GM18498 (cell line): ENCODE measurements around the gene HCN1.

Experiments
- ATAC-seq: cut with Tn5 transposase; IDR thresholded peaks from one replicate; pipeline ENCODE4 v1.9.1; 2021; ENCODE audit warnings: mild to moderate bottlenecking, moderate library complexity; ENCODE audit not compliant: unreplicated experiment

The HCN1 gene

GRCh38 chr5:45696206-45696836, at the start of gene HCN1:
Gene HCN1 (minus strand): TSS chr5:45696380.
- ATAC-seq: peak; percentile 89

- no peak for ATAC-seq
These were observed 44.9 kb upstream of the HCN1 start for GRCh38 chr5:45741110-45741509.

GRCh38 chr5:45737153-45737552, 41.0 kb upstream of the HCN1 start:
- no peak for ATAC-seq

- ATAC-seq: no peak
These were observed 29.4 kb upstream of the HCN1 start for GRCh38 chr5:45725537-45725936.

- ATAC-seq: no peak
These were observed 1.0 kb upstream of the HCN1 start for GRCh38 chr5:45697201-45697600.

GRCh38 chr5:45695804-45696156, 400 bp downstream of the HCN1 start:
- no peak for ATAC-seq

- no peak for ATAC-seq
These were observed 993 bp downstream of the HCN1 start for GRCh38 chr5:45694971-45695803.

- ATAC-seq: no peak
These were observed 1.8 kb downstream of the HCN1 start for GRCh38 chr5:45694255-45694814.

- ATAC-seq: no peak
These were observed 3.7 kb downstream of the HCN1 start for GRCh38 chr5:45692481-45692880.

GRCh38 chr5:45691656-45692055, 4.5 kb downstream of the HCN1 start:
- no peak for ATAC-seq

GRCh38 chr5:45687701-45688100, 8.5 kb downstream of the HCN1 start:
- ATAC-seq: no peak

- ATAC-seq: no peak
These were observed 9.6 kb downstream of the HCN1 start for GRCh38 chr5:45686620-45687019.

GRCh38 chr5:45684118-45684517, 12.1 kb downstream of the HCN1 start:
- ATAC-seq: no peak

- no peak for ATAC-seq
These were observed 15.2 kb downstream of the HCN1 start for GRCh38 chr5:45680950-45681349.

GRCh38 chr5:45677524-45677923, 18.7 kb downstream of the HCN1 start:
- no peak for ATAC-seq

- ATAC-seq: no peak
These were observed 23.9 kb downstream of the HCN1 start for GRCh38 chr5:45672271-45672670.

- no peak for ATAC-seq
These were observed 47.4 kb downstream of the HCN1 start for GRCh38 chr5:45648744-45649143.

GRCh38 chr5:45643056-45643455, 53.1 kb downstream of the HCN1 start:
- no peak for ATAC-seq

- ATAC-seq: no peak
These were observed 53.8 kb downstream of the HCN1 start for GRCh38 chr5:45642370-45642769.

- ATAC-seq: no peak
These were observed 57.1 kb downstream of the HCN1 start for GRCh38 chr5:45639040-45639439.

- no peak for ATAC-seq
These were observed 69.0 kb downstream of the HCN1 start for GRCh38 chr5:45627076-45627656.

GRCh38 chr5:45623832-45624231, 72.3 kb downstream of the HCN1 start:
- no peak for ATAC-seq
